Measurements from ENCODE around the gene MBD3L1. TPM values are rescaled to one million over a fixed set of nuclear protein-coding genes. Genes with fewer than 3 reads are reported as not detected.

The MBD3L1 gene
- total RNA-seq, 1 donor from 2014 or later, result not detected

DNA sequence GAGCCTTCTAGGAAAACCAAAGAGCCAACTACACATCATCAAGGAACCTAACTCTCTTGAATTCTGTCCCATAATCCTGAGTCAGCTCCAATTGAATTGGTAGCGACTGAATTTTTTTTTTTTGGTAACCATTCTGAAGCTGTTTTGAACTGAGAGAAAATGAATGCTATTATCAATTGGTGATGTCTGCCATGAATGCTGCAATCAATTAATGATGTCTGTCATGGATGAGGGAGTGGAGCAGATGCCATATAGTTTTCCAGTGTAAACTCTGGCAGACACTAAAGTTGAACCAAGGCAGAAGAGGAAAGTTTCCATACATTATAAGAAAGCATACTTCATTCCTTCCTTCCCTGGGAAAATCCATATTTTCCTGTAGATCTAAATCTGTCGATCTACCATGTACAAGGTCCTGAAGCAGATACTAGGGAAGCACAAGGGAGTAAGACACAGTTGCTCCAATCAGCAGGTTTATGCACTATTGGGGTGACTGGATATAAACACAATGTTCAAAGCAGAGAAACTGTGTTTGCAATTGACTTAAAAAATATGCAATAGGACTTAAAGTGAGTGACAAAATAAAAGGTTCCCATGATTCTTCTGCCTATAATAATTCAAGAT is 48.8 kb downstream of the MBD3L1 start:
- no peak for DNase-seq (ENCODE audit: low read depth in 2 of 2)

DNA sequence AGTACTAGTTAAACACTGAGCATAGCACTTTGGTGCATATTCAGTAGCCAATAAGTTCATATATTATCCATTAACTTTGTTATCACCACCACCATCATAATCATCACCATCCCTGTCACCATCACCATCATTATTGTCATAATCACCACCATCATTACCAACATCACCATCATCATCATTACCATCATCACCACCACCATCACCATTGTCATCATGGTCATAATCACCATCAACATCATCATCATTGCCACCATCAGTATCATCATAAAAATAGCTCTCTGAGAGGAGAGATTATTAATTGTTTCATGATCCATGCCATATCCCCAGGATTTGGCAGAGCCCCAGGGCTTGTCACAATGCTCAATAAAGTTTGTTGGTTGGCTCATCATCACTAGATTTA is 49.3 kb downstream of the MBD3L1 start:
- no peak for DNase-seq (ENCODE audit: low read depth in 2 of 2)

DNA sequence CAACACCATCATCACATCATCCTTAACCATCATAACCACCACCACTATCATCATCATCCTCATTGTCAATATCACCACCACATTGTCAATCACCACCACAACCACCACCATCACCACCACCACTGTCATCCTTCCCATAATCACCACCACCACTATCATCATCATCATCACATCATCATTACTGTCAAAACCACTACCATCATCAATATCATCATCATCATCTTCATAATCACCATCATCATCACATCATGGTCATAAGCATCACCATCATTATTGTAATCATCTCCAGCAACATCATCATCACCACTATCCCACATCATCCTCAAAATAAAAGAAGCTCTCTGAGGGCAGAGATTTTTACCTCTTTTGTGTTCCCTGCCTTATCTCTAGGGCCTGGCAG is 52.2 kb downstream of the MBD3L1 start:
- no peak for DNase-seq (ENCODE audit: low read depth in 2 of 2)

DNA sequence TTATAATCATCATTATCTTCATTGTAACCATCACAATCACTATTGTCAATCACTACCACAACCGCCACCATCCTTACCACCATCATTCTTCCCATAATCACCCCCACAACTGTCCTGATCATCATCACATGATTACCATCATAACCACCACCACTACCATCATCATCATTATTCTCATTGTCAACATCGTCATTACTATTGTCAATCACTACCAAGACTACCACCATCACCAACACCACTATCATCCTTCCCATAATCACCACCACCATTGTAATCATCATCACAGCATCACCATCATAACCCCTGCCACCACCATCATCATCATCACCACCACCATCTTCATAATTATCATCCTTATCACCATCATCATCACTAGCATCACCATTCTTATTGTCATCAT is 55.2 kb downstream of the MBD3L1 start:
- no peak for DNase-seq (ENCODE audit: low read depth in 2 of 2)

DNA sequence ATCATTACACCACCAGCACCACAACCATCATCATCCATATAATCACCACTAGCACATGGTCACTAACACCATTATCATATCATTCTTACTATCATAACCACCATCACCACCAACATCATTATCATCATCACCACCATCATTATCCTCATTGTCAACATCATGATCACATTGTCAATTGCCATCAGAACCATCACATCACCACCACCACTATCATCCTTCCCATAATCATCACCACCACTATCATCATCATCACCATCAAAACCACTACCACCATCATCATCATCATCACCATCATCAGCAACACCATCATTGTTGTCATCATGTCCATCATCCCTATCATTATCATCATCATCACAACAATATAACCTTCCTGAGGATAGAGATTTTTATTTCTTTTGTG is 58.1 kb downstream of the MBD3L1 start:
- no peak for DNase-seq (ENCODE audit: low read depth in 2 of 2)

Other genes starting within 250 kb of the MBD3L1 start
- 4.1 and 17.1 TPM in 2 replicates for gene ADAMTS10, start 221.7 kb upstream of the MBD3L1 start, total RNA-seq
- not detected in 2 replicates for gene NFILZ, start 201.7 kb upstream of the MBD3L1 start, total RNA-seq
- not detected in 2 replicates for gene ACTL9, start 133.6 kb upstream of the MBD3L1 start, total RNA-seq
- not detected in 2 replicates for gene OR2Z1, start 110.7 kb upstream of the MBD3L1 start, total RNA-seq
- gene ZNF558, start 73 bp upstream of the MBD3L1 start, total RNA-seq, result 1.1 and 3.6 TPM in 2 replicates
- gene MUC16, start 178.0 kb downstream of the MBD3L1 start, total RNA-seq, result under 0.01 TPM in 1 of 2 replicates, not detected in the other